Activated B cell treated with CpG ODN at 0.5 μM for 24 hours (primary cell): ENCODE results near the gene CACNA1B. TPM values are rescaled to one million over a fixed set of nuclear protein-coding genes. Genes with fewer than 3 reads are reported as not detected.

ENCODE experiments used
- ATAC-seq: fragments of 200-7000 bp; cut with Tn5 transposase; one replicate; pipeline ENCODE4 v1.10.0; 2021; ENCODE audit warnings: low read depth, mild to moderate bottlenecking, moderate library complexity
- CTCF ChIA-PET: fragments of 350-600 bp; sonication (Branson Sonifier 250); formaldehyde crosslinking; loops from one replicate; lab custom pipeline; 2021; ENCODE audit warnings: antibody characterized with exemption; lab: Charles Lee
- POLR2A ChIA-PET: fragments of 350-600 bp; sonication (Branson Sonifier 250); formaldehyde crosslinking; loops from one replicate; lab custom pipeline; 2021; ENCODE audit warnings: antibody characterized with exemption; lab: Charles Lee
- DNase-seq: peaks from one replicate; pipeline ENCODE4 v3.0.0; 2022
- H3K27ac Mint-ChIP-seq: one replicate; pipeline ENCODE4 v1.8.0; 2020; ENCODE audit warnings: mixed read lengths
- H3K27me3 Mint-ChIP-seq: one replicate; pipeline ENCODE4 v1.8.0; 2021; ENCODE audit warnings: mixed read lengths
- H3K36me3 Mint-ChIP-seq: one replicate; pipeline ENCODE4 v1.8.0; 2021; ENCODE audit warnings: low read depth, mixed read lengths
- H3K4me1 Mint-ChIP-seq: one replicate; pipeline ENCODE4 v1.8.0; 2021; ENCODE audit warnings: mixed read lengths
- H3K4me3 Mint-ChIP-seq: one replicate; pipeline ENCODE4 v1.8.0; 2020; ENCODE audit warnings: mild to moderate bottlenecking, mixed read lengths
- H3K9me3 Mint-ChIP-seq: one replicate; pipeline ENCODE4 v1.8.0; 2020; ENCODE audit warnings: mixed read lengths
- intact Hi-C: fragments of 100-400 bp; cut with micrococcal nuclease; formaldehyde crosslinking; loops from one replicate; pipeline ENCODE4 v1.15.1; 2024
- total RNA-seq: library from RNA; stranded (reverse); gene quantifications from 2 replicates; pipeline ENCODE4 v1.2.3, GENCODE V29; 2022
- TF ChIP-seq, protein P1 (sequence below): fragments of 200-600 bp; IDR thresholded peaks from one replicate; pipeline ENCODE4 v1.8.0; 2022; ENCODE audit warnings: antibody characterized with exemption, mild to moderate bottlenecking

Gene CACNA1B
- total RNA-seq, 1 donor from 2014 or later: 1.5 TPM

DNA sequence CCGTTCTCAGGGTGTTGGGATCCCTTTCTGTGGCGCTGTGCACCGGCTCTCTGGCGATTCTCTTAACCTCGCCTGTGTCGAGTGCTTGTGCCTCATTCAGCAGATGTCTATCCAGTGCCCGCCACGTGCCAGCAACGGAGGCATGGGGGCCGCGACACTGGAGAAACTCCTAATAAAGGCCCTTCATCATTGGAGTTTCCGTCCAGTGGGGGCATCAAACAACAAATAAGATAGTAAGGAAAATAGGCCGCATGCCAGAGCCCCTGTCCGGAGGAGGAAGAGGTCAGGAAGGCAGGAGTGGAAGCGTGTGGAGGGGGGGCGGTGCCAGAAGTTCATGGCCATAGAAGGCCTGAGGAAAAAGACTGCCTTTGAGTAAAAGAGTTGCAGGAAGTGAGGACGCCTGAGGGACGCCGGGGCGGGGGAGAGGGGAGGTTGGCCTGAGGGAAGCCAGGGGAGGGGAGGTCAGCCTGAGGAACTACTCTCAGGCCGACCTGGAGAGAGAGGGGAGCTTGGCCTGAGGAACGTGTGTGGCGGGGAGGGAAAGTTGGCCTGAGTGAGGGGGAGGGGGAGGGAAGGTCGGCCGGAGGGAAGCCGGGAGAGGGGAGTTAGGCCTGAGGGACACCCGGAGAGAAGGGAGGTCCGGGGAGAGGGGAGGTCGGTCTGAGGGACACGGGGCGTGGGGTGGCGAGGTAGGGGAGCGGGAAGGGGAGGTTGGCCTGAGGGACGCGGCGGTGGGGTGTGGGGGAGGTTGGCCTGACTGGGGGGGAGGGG, 82.2 kb downstream of the CACNA1B start:
- ATAC-seq: no peak
- H3K4me1 Mint-ChIP-seq: no peaks in the 10 kb centered on the region
- no peak for DNase-seq
- TF ChIP-seq, protein P1, sequence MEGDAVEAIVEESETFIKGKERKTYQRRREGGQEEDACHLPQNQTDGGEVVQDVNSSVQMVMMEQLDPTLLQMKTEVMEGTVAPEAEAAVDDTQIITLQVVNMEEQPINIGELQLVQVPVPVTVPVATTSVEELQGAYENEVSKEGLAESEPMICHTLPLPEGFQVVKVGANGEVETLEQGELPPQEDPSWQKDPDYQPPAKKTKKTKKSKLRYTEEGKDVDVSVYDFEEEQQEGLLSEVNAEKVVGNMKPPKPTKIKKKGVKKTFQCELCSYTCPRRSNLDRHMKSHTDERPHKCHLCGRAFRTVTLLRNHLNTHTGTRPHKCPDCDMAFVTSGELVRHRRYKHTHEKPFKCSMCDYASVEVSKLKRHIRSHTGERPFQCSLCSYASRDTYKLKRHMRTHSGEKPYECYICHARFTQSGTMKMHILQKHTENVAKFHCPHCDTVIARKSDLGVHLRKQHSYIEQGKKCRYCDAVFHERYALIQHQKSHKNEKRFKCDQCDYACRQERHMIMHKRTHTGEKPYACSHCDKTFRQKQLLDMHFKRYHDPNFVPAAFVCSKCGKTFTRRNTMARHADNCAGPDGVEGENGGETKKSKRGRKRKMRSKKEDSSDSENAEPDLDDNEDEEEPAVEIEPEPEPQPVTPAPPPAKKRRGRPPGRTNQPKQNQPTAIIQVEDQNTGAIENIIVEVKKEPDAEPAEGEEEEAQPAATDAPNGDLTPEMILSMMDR: no peak
- no peak overlapping the region for H3K4me3 Mint-ChIP-seq
- no peaks in the 10 kb centered on the region for H3K36me3 Mint-ChIP-seq
- ChIA-PET POLR2A (no interaction called here), CTCF (no interaction called here)
- peaks cover 2% of the 10 kb centered on the region for H3K27me3 Mint-ChIP-seq
- intact Hi-C loops: no loop called here
- no peaks in the 10 kb centered on the region for H3K9me3 Mint-ChIP-seq
- H3K27ac Mint-ChIP-seq: no peak overlapping the region

DNA sequence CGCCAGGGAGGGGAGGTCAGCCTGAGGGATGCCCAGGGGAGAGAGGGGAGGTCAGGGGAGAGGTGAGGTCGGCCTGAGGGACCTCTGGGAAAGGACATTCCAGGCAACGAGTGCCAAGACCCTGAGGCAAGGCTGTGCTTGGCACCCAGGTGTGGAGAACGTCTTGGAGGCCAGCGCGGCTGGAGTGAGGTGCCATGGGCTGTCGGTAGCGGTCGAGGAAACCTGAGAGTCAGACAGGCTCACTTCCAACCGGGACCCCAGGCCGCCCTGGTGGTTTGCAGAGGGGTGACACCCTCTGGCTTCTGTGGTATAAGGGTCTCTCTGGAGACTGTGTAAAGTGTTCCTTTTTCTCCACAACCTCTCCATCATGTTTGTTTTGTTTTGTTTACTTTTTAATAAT, 82.9 kb downstream of the CACNA1B start:
- ChIA-PET CTCF (no interaction called here), POLR2A (no interaction called here)
- no peak for ATAC-seq
- no peaks in the 10 kb centered on the region for H3K4me1 Mint-ChIP-seq
- H3K27me3 Mint-ChIP-seq: peaks cover 2% of the 10 kb centered on the region
- no peak overlapping the region for H3K4me3 Mint-ChIP-seq
- no peaks in the 10 kb centered on the region for H3K36me3 Mint-ChIP-seq
- TF ChIP-seq, protein P1: no peak
- intact Hi-C loops: no loop called here
- DNase-seq: no peak
- no peaks in the 10 kb centered on the region for H3K9me3 Mint-ChIP-seq
- H3K27ac Mint-ChIP-seq: no peak overlapping the region

DNA sequence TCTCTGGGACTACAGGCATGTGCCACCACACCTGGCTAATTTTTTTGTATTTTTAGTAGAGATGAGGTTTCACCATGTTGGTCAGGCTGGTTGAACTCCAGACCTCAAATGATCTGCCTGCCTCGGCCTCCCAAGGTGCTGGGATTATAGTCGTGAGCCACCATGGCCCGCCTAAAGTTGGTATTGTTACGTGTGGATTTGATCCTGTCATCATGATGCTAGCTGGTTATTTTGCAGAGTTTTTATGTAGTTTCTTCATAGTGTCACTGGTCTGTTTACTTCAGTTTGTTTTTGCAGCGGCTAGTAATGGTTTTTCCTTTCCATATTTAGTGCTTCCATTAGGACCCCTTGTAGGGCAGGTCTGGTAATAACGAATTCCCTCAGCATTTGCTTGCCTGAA, 85.9 kb downstream of the CACNA1B start:
- H3K27ac Mint-ChIP-seq: no peak overlapping the region
- H3K36me3 Mint-ChIP-seq: no peaks in the 10 kb centered on the region
- no peaks in the 10 kb centered on the region for H3K4me1 Mint-ChIP-seq
- intact Hi-C loops: no loop called here
- ChIA-PET CTCF (no interaction called here), POLR2A (no interaction called here)
- no peaks in the 10 kb centered on the region for H3K9me3 Mint-ChIP-seq
- ATAC-seq (no peak), DNase-seq (no peak)
- TF ChIP-seq, protein P1: no peak
- H3K27me3 Mint-ChIP-seq: peaks cover 2% of the 10 kb centered on the region
- H3K4me3 Mint-ChIP-seq: no peak overlapping the region

DNA sequence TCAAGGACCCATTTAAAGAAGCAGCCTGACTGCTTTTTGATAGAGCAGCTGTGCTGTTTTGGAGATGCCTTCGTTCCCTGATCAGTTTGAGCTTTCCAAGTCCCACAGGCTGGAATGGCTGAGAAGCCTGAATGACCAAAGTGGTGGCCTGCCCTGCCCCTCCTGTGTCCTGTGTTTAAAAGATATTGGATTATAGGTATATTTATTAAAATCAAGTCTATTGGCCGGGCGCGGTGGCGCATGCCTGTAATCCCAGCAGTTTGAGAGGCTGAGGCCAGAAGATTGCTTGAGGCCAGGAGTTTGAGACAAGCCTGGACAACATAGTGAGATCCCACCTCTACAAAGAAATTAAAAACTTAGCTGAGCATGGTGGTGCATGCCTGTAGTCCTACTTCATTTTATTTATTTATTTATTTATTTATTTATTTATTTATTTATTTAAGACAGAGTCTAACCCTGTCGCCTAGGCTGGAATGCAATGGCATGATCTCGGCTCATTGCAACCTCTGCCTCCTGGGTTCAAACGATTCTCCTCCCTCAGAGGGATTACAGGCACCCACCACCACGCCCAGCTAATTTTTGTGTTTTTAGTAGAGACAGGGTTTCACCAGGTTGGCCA, 87.7 kb downstream of the CACNA1B start:
- ATAC-seq: no peak

More for the DNA sequence above, 87.7 kb downstream of the CACNA1B start:
- no peaks in the 10 kb centered on the region for H3K4me1 Mint-ChIP-seq
- H3K4me3 Mint-ChIP-seq: no peak overlapping the region
- no peaks in the 10 kb centered on the region for H3K9me3 Mint-ChIP-seq
- intact Hi-C loops: no loop called here
- no peak overlapping the region for H3K27ac Mint-ChIP-seq
- peaks cover 4% of the 10 kb centered on the region for H3K27me3 Mint-ChIP-seq
- ChIA-PET POLR2A (no interaction called here), CTCF (no interaction called here)
- H3K36me3 Mint-ChIP-seq: no peaks in the 10 kb centered on the region
- no peak for DNase-seq
- TF ChIP-seq, protein P1: no peak
